Caco-2 (cell line): ENCODE results near the gene TEX28. TPM values are rescaled to one million over a fixed set of nuclear protein-coding genes. Genes with fewer than 3 reads are reported as not detected.

Experiments used
- BruUV-seq: library from RNA; stranded (reverse); fragments of 400-500 nt; replicated peaks from 2 replicates; lab custom pipeline; 2021; lab: Mats Ljungman, UMichigan
- CTCF ChIA-PET: fragments of 300-600 bp; sonication (Branson Sonifier 250); formaldehyde crosslinking; loops from one replicate; lab custom pipeline; 2022; ENCODE audit warnings: antibody characterized with exemption; lab: Charles Lee
- POLR2A ChIA-PET: fragments of 300-600 bp; sonication (Branson Sonifier 250); formaldehyde crosslinking; loops from one replicate; lab custom pipeline; 2022; ENCODE audit warnings: antibody characterized with exemption; lab: Charles Lee
- DNase-seq, 2 experiments: peaks; one replicate each; pipeline versions ENCODE4 v3.0.0 to v3.0.0-alpha.2; 2020 to 2022
- H3K27me3 ChIP-seq: replicated peaks from 2 replicates; pipeline ENCODE4 v1.6.0; 2011; ENCODE audit warnings: low read length; ENCODE audit not compliant: control insufficient read depth, insufficient read depth
- H3K36me3 ChIP-seq: 2 replicates; pipeline ENCODE4 v1.5.1; 2011; ENCODE audit warnings: low read length; ENCODE audit not compliant: control insufficient read depth, insufficient read depth
- H3K4me1 ChIP-seq: fragments of 250-450 bp; sonication (Bioruptor Pico); 2 replicates; pipeline ENCODE4 v1.5.1; 2020; ENCODE audit warnings: mild to moderate bottlenecking
- H3K4me3 ChIP-seq: 2 replicates; pipeline ENCODE4 v1.5.1; 2011; ENCODE audit warnings: low read depth, mild to moderate bottlenecking, control low read depth, low read length
- H3K9me3 ChIP-seq: fragments of 250-450 bp; sonication (Bioruptor Pico); 2 replicates; pipeline ENCODE4 v1.5.1; 2020; ENCODE audit warnings: mild to moderate bottlenecking, moderate library complexity
- H3K27ac Mint-ChIP-seq: one replicate; pipeline ENCODE4 v1.8.0; 2022; ENCODE audit warnings: mixed read lengths; ENCODE audit not compliant: unreplicated experiment
- H3K27me3 Mint-ChIP-seq: one replicate; pipeline ENCODE4 v1.8.0; 2022; ENCODE audit warnings: mixed read lengths; ENCODE audit not compliant: insufficient read depth, unreplicated experiment
- H3K36me3 Mint-ChIP-seq: one replicate; pipeline ENCODE4 v1.8.0; 2022; ENCODE audit warnings: mild to moderate bottlenecking, mixed read lengths; ENCODE audit not compliant: insufficient read depth, unreplicated experiment
- H3K4me1 Mint-ChIP-seq: one replicate; pipeline ENCODE4 v1.8.0; 2022; ENCODE audit warnings: low read depth, mixed read lengths; ENCODE audit not compliant: unreplicated experiment
- H3K4me3 Mint-ChIP-seq: one replicate; pipeline ENCODE4 v1.8.0; 2022; ENCODE audit warnings: mild to moderate bottlenecking, moderate library complexity, mixed read lengths; ENCODE audit not compliant: unreplicated experiment
- H3K9me3 Mint-ChIP-seq: one replicate; pipeline ENCODE4 v1.8.0; 2022; ENCODE audit warnings: mixed read lengths; ENCODE audit not compliant: unreplicated experiment
- intact Hi-C: fragments of 100-400 bp; cut with micrococcal nuclease; formaldehyde crosslinking; loops from one replicate; pipeline ENCODE4 v1.10.0; 2022; ENCODE audit not compliant: unreplicated experiment
- total RNA-seq: library from RNA; stranded (reverse); gene quantifications from 2 replicates; pipeline ENCODE4 v1.2.3, GENCODE V29; 2022
- TF ChIP-seq, protein P1 (sequence below), 2 experiments: fragments of 200-600 bp in 1 of 2; IDR thresholded peaks; 1 replicate in 1 of 2; 2 replicates in 1 of 2; pipeline versions ENCODE4 v1.5.1 to v1.8.0; 2011 to 2022; ENCODE audit warnings: antibody characterized with exemption in 1 of 2, control low read depth in 1 of 2, inconsistent platforms in 1 of 2, low read depth in 1 of 2, low read length in 1 of 2, mild to moderate bottlenecking in 1 of 2, moderate library complexity in 1 of 2; ENCODE audit not compliant: insufficient read depth in 1 of 2, severe bottlenecking in 1 of 2, unreplicated experiment in 1 of 2

Gene TEX28
- total RNA-seq, 1 experiment from 2014 or later, result not detected

DNA sequence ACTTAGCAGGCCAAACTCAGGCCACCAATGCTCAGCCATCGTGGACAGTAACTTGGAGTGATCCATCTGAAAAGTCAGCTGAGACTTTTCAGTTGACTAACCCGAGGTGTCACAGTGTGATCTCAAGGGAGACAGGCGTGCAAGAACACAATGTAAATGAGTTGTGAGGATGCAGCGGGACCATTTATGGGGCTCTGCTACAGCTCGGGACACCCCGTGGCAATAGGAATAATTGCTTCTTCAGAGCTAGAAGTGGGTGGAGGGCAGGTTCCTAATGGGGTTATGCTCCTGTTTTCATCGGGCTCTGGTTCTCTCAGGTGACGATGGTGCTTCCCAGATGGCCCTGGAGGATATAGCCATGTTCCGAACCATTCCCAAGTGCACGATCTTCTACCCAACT lies 28.0 kb upstream of the TEX28 start:
- Mint-ChIP-seq H3K4me1 (no peaks in the 10 kb centered on the region), H3K36me3 (no peaks in the 10 kb centered on the region), H3K27ac (no peak overlapping the region), H3K9me3 (no peaks in the 10 kb centered on the region), H3K27me3 (peaks cover 9% of the 10 kb centered on the region), H3K4me3 (no peak overlapping the region)
- intact Hi-C loops, result no loop called here
- H3K4me1 ChIP-seq, result no peaks in the 10 kb centered on the region
- no peaks in the 10 kb centered on the region for H3K9me3 ChIP-seq
- TF ChIP-seq, protein P1, sequence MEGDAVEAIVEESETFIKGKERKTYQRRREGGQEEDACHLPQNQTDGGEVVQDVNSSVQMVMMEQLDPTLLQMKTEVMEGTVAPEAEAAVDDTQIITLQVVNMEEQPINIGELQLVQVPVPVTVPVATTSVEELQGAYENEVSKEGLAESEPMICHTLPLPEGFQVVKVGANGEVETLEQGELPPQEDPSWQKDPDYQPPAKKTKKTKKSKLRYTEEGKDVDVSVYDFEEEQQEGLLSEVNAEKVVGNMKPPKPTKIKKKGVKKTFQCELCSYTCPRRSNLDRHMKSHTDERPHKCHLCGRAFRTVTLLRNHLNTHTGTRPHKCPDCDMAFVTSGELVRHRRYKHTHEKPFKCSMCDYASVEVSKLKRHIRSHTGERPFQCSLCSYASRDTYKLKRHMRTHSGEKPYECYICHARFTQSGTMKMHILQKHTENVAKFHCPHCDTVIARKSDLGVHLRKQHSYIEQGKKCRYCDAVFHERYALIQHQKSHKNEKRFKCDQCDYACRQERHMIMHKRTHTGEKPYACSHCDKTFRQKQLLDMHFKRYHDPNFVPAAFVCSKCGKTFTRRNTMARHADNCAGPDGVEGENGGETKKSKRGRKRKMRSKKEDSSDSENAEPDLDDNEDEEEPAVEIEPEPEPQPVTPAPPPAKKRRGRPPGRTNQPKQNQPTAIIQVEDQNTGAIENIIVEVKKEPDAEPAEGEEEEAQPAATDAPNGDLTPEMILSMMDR (IDR thresholded peaks at IDR 0.05; ENCODE audit: insufficient read depth in 1 of 2, low read depth in 1 of 2, low read length in 1 of 2, severe bottlenecking in 1 of 2, unreplicated experiment in 1 of 2), result no peak
- ChIA-PET POLR2A (no interaction called here), CTCF (no interaction called here)
- no peaks in the 10 kb centered on the region for H3K27me3 ChIP-seq
- no peak for DNase-seq
- no peak overlapping the region for H3K4me3 ChIP-seq
- BruUV-seq, result no TSS peak
- H3K36me3 ChIP-seq, result no peaks in the 10 kb centered on the region

DNA sequence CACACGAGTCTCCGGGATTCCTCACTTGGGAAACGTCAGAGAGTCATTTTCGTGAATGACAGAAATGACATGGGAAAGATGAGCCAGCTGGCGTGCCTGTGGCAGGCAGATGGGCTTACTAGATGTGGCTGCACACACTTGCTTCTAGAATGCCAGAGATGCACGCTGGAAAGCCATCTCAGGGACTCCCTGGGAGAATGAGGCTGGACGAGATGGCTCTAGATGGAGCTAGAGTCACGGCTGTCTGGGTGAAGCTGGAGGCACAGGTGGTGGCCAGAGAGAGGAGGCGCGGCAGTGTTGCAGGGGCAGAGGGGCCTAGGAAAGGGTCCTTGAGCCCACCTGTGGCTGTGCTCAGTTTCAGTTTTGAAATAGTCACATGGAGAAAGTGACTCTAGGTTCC lies 26.7 kb upstream of the TEX28 start:
- ChIA-PET POLR2A (no interaction called here), CTCF (no interaction called here)
- TF ChIP-seq, protein P1 (IDR thresholded peaks at IDR 0.05; ENCODE audit: insufficient read depth in 1 of 2, low read depth in 1 of 2, low read length in 1 of 2, severe bottlenecking in 1 of 2, unreplicated experiment in 1 of 2), result no peak
- intact Hi-C loops, result no loop called here
- DNase-seq, result peak in 1 of 2 experiments; percentile 11
- H3K9me3 Mint-ChIP-seq, result no peaks in the 10 kb centered on the region
- Histone ChIP-seq H3K27me3 (no peaks in the 10 kb centered on the region), H3K4me1 (no peaks in the 10 kb centered on the region), H3K9me3 (no peaks in the 10 kb centered on the region), H3K4me3 (no peak overlapping the region), H3K36me3 (no peaks in the 10 kb centered on the region)
- no peaks in the 10 kb centered on the region for H3K4me1 Mint-ChIP-seq
- no peaks in the 10 kb centered on the region for H3K36me3 Mint-ChIP-seq
- no TSS peak for BruUV-seq
- peaks cover 9% of the 10 kb centered on the region for H3K27me3 Mint-ChIP-seq
- H3K27ac Mint-ChIP-seq, result no peak overlapping the region
- H3K4me3 Mint-ChIP-seq, result no peak overlapping the region

DNA sequence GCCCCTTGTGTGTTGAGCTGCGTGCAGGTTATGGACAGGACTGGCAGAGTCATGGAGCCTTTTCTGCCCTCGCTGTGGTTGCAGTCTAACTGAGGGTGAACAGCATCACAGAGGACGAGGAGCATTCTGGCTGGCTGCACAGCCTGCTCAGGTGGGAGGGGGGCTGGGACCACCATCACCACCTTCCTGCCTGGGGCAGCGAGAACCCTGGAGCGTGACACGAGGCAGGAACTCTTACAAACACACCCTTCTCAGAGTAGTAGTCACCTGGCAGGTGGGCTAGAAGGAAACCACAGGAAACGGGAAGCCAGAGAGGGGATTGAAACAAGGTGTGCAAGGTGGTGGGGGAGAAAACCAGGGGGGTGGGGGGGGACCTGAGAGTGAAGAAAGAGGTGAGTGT lies 26.2 kb upstream of the TEX28 start:
- Histone ChIP-seq H3K27me3 (no peaks in the 10 kb centered on the region), H3K36me3 (no peaks in the 10 kb centered on the region), H3K4me1 (no peaks in the 10 kb centered on the region), H3K9me3 (no peaks in the 10 kb centered on the region), H3K4me3 (no peak overlapping the region)
- no peaks in the 10 kb centered on the region for H3K9me3 Mint-ChIP-seq
- TF ChIP-seq, protein P1 (IDR thresholded peaks at IDR 0.05; ENCODE audit: insufficient read depth in 1 of 2, low read depth in 1 of 2, low read length in 1 of 2, severe bottlenecking in 1 of 2, unreplicated experiment in 1 of 2), result no peak
- peaks cover 9% of the 10 kb centered on the region for H3K27me3 Mint-ChIP-seq
- no peak for DNase-seq
- intact Hi-C loops, result no loop called here
- no TSS peak for BruUV-seq
- ChIA-PET CTCF (no interaction called here), POLR2A (no interaction called here)
- H3K27ac Mint-ChIP-seq, result no peak overlapping the region
- H3K36me3 Mint-ChIP-seq, result no peaks in the 10 kb centered on the region
- no peak overlapping the region for H3K4me3 Mint-ChIP-seq
- H3K4me1 Mint-ChIP-seq, result no peaks in the 10 kb centered on the region
